ENCODE measurements around the gene ANKS1B.

DNA sequence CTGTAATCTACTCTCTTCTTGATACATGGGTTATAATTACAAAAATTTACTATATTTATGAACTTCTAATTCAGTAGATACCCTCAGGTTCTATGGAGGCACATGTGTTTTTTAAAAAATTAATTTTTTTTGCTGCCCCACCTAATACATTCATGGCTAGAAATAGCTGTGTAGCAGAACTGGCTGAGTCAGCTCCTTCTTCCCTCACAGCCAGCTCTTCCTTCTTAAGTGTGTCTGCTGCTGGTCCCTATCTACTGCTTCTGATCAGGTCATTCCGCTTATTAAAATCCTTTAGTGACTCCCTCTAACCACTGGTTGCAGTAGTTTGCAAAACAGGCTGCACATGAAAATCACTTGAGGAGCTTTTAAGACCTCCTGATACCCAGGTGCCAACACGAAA, 939.6 kb downstream of the ANKS1B start:
- TF ChIP-seq, protein P1, sequence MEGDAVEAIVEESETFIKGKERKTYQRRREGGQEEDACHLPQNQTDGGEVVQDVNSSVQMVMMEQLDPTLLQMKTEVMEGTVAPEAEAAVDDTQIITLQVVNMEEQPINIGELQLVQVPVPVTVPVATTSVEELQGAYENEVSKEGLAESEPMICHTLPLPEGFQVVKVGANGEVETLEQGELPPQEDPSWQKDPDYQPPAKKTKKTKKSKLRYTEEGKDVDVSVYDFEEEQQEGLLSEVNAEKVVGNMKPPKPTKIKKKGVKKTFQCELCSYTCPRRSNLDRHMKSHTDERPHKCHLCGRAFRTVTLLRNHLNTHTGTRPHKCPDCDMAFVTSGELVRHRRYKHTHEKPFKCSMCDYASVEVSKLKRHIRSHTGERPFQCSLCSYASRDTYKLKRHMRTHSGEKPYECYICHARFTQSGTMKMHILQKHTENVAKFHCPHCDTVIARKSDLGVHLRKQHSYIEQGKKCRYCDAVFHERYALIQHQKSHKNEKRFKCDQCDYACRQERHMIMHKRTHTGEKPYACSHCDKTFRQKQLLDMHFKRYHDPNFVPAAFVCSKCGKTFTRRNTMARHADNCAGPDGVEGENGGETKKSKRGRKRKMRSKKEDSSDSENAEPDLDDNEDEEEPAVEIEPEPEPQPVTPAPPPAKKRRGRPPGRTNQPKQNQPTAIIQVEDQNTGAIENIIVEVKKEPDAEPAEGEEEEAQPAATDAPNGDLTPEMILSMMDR (IDR thresholded peaks at IDR 0.05 in 2 of 3, conservative IDR thresholded peaks at IDR 0.05 in 1 of 3; ENCODE audit: borderline replicate concordance in 1 of 3, insufficient read depth in 1 of 3, low read depth in 2 of 3, low read length in 2 of 3) = no peak
- TF ChIP-seq EGR1 (IDR thresholded peaks at IDR 0.05; ENCODE audit: low read depth) (no peak), CBX3 (IDR thresholded peaks at IDR 0.05; ENCODE audit: low read depth) (no peak), SP1 (IDR thresholded peaks at IDR 0.05; ENCODE audit: low read depth) (no peak), RAD21 (IDR thresholded peaks at IDR 0.05; ENCODE audit: low read depth) (no peak), ZNF274 (IDR thresholded peaks at IDR 0.05; ENCODE audit: low read depth, low read length) (no peak), POLR2AphosphoS5 (IDR thresholded peaks at IDR 0.05; ENCODE audit: low read depth, low read length) (no peak), POLR2A (IDR thresholded peaks at IDR 0.05; ENCODE audit: borderline replicate concordance, extremely low read depth, insufficient read depth, insufficient read length) (no peak), YY1 (IDR thresholded peaks at IDR 0.05; ENCODE audit: extremely low read depth, insufficient replicate concordance, low read depth, low read length) (no peak), EZH2 (IDR thresholded peaks at IDR 0.05) (no peak)
- TF ChIP-seq, protein P2, sequence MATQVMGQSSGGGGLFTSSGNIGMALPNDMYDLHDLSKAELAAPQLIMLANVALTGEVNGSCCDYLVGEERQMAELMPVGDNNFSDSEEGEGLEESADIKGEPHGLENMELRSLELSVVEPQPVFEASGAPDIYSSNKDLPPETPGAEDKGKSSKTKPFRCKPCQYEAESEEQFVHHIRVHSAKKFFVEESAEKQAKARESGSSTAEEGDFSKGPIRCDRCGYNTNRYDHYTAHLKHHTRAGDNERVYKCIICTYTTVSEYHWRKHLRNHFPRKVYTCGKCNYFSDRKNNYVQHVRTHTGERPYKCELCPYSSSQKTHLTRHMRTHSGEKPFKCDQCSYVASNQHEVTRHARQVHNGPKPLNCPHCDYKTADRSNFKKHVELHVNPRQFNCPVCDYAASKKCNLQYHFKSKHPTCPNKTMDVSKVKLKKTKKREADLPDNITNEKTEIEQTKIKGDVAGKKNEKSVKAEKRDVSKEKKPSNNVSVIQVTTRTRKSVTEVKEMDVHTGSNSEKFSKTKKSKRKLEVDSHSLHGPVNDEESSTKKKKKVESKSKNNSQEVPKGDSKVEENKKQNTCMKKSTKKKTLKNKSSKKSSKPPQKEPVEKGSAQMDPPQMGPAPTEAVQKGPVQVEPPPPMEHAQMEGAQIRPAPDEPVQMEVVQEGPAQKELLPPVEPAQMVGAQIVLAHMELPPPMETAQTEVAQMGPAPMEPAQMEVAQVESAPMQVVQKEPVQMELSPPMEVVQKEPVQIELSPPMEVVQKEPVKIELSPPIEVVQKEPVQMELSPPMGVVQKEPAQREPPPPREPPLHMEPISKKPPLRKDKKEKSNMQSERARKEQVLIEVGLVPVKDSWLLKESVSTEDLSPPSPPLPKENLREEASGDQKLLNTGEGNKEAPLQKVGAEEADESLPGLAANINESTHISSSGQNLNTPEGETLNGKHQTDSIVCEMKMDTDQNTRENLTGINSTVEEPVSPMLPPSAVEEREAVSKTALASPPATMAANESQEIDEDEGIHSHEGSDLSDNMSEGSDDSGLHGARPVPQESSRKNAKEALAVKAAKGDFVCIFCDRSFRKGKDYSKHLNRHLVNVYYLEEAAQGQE (IDR thresholded peaks at IDR 0.05; ENCODE audit: low read depth) = no peak

All from HCT116 (cell line).